HG03139 (cell line): Measurements from ENCODE around the gene DOCK2.

Experiments used
- ATAC-seq: cut with Tn5 transposase; IDR thresholded peaks from one replicate; pipeline ENCODE4 v1.9.1; 2021; ENCODE audit not compliant: unreplicated experiment

Gene DOCK2

GRCh38 chr5:169970911-169971765, 334.1 kb downstream of the DOCK2 start:
- ATAC-seq, result no peak

- no peak for ATAC-seq
These were observed 334.7 kb downstream of the DOCK2 start for GRCh38 chr5:169971780-169972179.

- ATAC-seq, result no peak
These were observed 336.0 kb downstream of the DOCK2 start for GRCh38 chr5:169973056-169973455.

- no peak for ATAC-seq
These were observed 337.2 kb downstream of the DOCK2 start for GRCh38 chr5:169974121-169974770.

GRCh38 chr5:169978714-169979113, 341.6 kb downstream of the DOCK2 start:
- no peak for ATAC-seq

GRCh38 chr5:169979871-169980270, 342.8 kb downstream of the DOCK2 start:
- no peak for ATAC-seq

GRCh38 chr5:169980418-169981053, 343.5 kb downstream of the DOCK2 start, which contains the start of gene INSYN2B:
Gene INSYN2B (minus strand): TSS chr5:169980495. CDS start chr5:169883898, 96,597 bp downstream.
- ATAC-seq, result no peak

- ATAC-seq, result no peak
These were observed 351.1 kb downstream of the DOCK2 start for GRCh38 chr5:169988206-169988605.

GRCh38 chr5:169988947-169989346, 351.9 kb downstream of the DOCK2 start:
- no peak for ATAC-seq

- no peak for ATAC-seq
These were observed 352.3 kb downstream of the DOCK2 start for GRCh38 chr5:169989365-169989764.

GRCh38 chr5:169991115-169991869, 354.2 kb downstream of the DOCK2 start:
- no peak for ATAC-seq

- ATAC-seq, result no peak
These were observed 355.9 kb downstream of the DOCK2 start for GRCh38 chr5:169992789-169993484.

- no peak for ATAC-seq
These were observed 356.4 kb downstream of the DOCK2 start for GRCh38 chr5:169993485-169993790.

GRCh38 chr5:169997798-169998197, 360.7 kb downstream of the DOCK2 start:
- ATAC-seq, result no peak

- no peak for ATAC-seq
These were observed 362.5 kb downstream of the DOCK2 start for GRCh38 chr5:169999621-170000020.

- ATAC-seq, result no peak
These were observed 363.1 kb downstream of the DOCK2 start for GRCh38 chr5:170000155-170000554.

- ATAC-seq, result no peak
These were observed 368.9 kb downstream of the DOCK2 start for GRCh38 chr5:170006021-170006420.

- no peak for ATAC-seq
These were observed 371.3 kb downstream of the DOCK2 start for GRCh38 chr5:170008376-170008775.

GRCh38 chr5:170010595-170010994, 373.5 kb downstream of the DOCK2 start:
- ATAC-seq, result no peak

GRCh38 chr5:170011751-170012150, 374.7 kb downstream of the DOCK2 start:
- ATAC-seq, result no peak

- no peak for ATAC-seq
These were observed 375.5 kb downstream of the DOCK2 start for GRCh38 chr5:170012622-170013021.
